H1 (cell line): Measurements from ENCODE around the gene AOPEP.

Experiments used
- CHD7 ChIP-seq: fragments of 300-600 bp; sonication (generic); IDR thresholded peaks from 2 replicates; pipeline ENCODE4 v1.7.1; 2012; ENCODE audit warnings: low read length, moderate library complexity, mild to moderate bottlenecking, inconsistent platforms; ENCODE audit not compliant: insufficient replicate concordance
- CTCF ChIP-seq, 3 experiments: IDR thresholded peaks; 1 replicate in 2 of 3; 2 replicates in 1 of 3; pipeline versions ENCODE4 v1.5.1 to v1.6.1; 2011; ENCODE audit warnings: low read length in 3 of 3, mild to moderate bottlenecking in 3 of 3, inconsistent platforms in 2 of 3, low read depth in 1 of 3, moderate library complexity in 1 of 3; ENCODE audit not compliant: insufficient read depth in 1 of 3; ENCODE audit errors: control extremely low read depth in 1 of 3
- EZH2 ChIP-seq: fragments of 200-600 bp; sonication (generic); IDR thresholded peaks from 2 replicates; pipeline ENCODE4 v1.7.1; 2012; ENCODE audit warnings: low read depth, mild to moderate bottlenecking, moderate library complexity, low read length, inconsistent platforms; ENCODE audit not compliant: severe bottlenecking
- FOSL1 ChIP-seq: IDR thresholded peaks from 2 replicates; pipeline ENCODE4 v1.6.1; 2011; ENCODE audit warnings: mild to moderate bottlenecking, low read depth, low read length, moderate library complexity; ENCODE audit not compliant: insufficient read depth
- GABPA ChIP-seq: IDR thresholded peaks from 2 replicates; pipeline ENCODE4 v1.6.1; 2011; ENCODE audit warnings: mild to moderate bottlenecking, low read length, moderate library complexity, borderline replicate concordance; ENCODE audit not compliant: insufficient read depth
- POLR2A ChIP-seq, 2 experiments: IDR thresholded peaks; 1 replicate in 1 of 2; 2 replicates in 1 of 2; pipeline ENCODE4 v1.6.1; 2011; ENCODE audit warnings: low read depth in 2 of 2, low read length in 2 of 2, mild to moderate bottlenecking in 2 of 2; ENCODE audit errors: control extremely low read depth in 1 of 2
- RXRA ChIP-seq: IDR thresholded peaks from 2 replicates; pipeline ENCODE4 v1.6.1; 2011; ENCODE audit warnings: low read depth, mild to moderate bottlenecking, low read length, moderate library complexity; ENCODE audit not compliant: insufficient read depth
- SIN3A ChIP-seq, 2 experiments: IDR thresholded peaks in 1 of 2; conservative IDR thresholded peaks in 1 of 2; 2 replicates each; pipeline ENCODE4 v1.6.1; 2011 to 2012; ENCODE audit warnings: low read length in 2 of 2, improper control_type of control experiment in 1 of 2, low read depth in 1 of 2, mild to moderate bottlenecking in 1 of 2
- TAF1 ChIP-seq: IDR thresholded peaks from 2 replicates; pipeline ENCODE4 v1.6.1; 2011; ENCODE audit warnings: mild to moderate bottlenecking, low read depth, low read length
- ZNF274 ChIP-seq: IDR thresholded peaks from 2 replicates; pipeline ENCODE4 v1.7.0; 2012; ENCODE audit warnings: low read length, borderline replicate concordance; ENCODE audit errors: extremely low read depth

- TF ChIP-seq FOSL1, result no peak
- TF ChIP-seq CTCF (IDR thresholded peaks at IDR 0.05; ENCODE audit: control extremely low read depth in 1 of 3, insufficient read depth in 1 of 3, low read depth in 1 of 3, low read length in 3 of 3), result no peak
- TF ChIP-seq POLR2A (IDR thresholded peaks at IDR 0.05; ENCODE audit: control extremely low read depth in 1 of 2, low read depth in 2 of 2, low read length in 2 of 2), result no peak
- no peak for TF ChIP-seq TAF1
- no peak for TF ChIP-seq ZNF274
- TF ChIP-seq SIN3A (conservative IDR thresholded peaks at IDR 0.05 in 1 of 2, IDR thresholded peaks at IDR 0.05 in 1 of 2; ENCODE audit: low read depth in 1 of 2, low read length in 2 of 2), result no peak
- TF ChIP-seq RXRA, result no peak
- TF ChIP-seq EZH2, result no peak
- TF ChIP-seq CHD7, result no peak
- no peak for TF ChIP-seq GABPA
Observed at GRCh38 chr9:94934816-94935328, 208.4 kb downstream of the AOPEP start.
